GM12878 (cell line): ENCODE data around the gene RAD51B. TPM values are rescaled to one million over a fixed set of nuclear protein-coding genes. Genes with fewer than 3 reads are reported as not detected.

ENCODE experiments used
- ATAC-seq: fragments of 200-7000 bp; cut with Tn5 transposase; 3 replicates; pipeline ENCODE4 v1.9.1; 2020; ENCODE audit warnings: mild to moderate bottlenecking, moderate library complexity
- BruUV-seq: library from RNA; stranded (reverse); fragments of 400-500 nt; replicated peaks from 2 replicates; lab custom pipeline; 2021; lab: Mats Ljungman, UMichigan
- CTCF ChIA-PET: fragments of 300-600 bp; sonication (Branson Sonifier 250); formaldehyde crosslinking; extraction: SDS; loops from one replicate; lab custom pipeline; 2021; ENCODE audit warnings: inconsistent platforms; lab: Yijun Ruan, JAX
- POLR2A ChIA-PET: fragments of 350-600 bp; formaldehyde crosslinking; extraction: SDS; loops from one replicate; lab custom pipeline; 2021; ENCODE audit warnings: inconsistent platforms; lab: Charles Lee
- RAD21 ChIA-PET: fragments of 300-600 bp; sonication (Branson Sonifier 250); formaldehyde crosslinking; loops from one replicate; lab custom pipeline; 2023; ENCODE audit warnings: antibody characterized with exemption; ENCODE audit not compliant: unreplicated experiment; lab: Charles Lee
- SMC1A ChIA-PET: fragments of 300-600 bp; sonication (Branson Sonifier 250); formaldehyde crosslinking; loops from one replicate; lab custom pipeline; 2023; ENCODE audit not compliant: unreplicated experiment, uncharacterized antibody; lab: Charles Lee
- DNase-seq: peaks from one replicate; pipeline ENCODE4 v3.0.0-alpha.2; 2011; ENCODE audit warnings: low read depth, low spot score
- FAIRE-seq: peaks from 3 replicates; lab custom pipeline; 2011; peaks lifted over from hg19 to GRCh38; lab: Jason Lieb, UNC
- H2AFZ ChIP-seq: 2 replicates; pipeline ENCODE4 v1.6.0; 2011; ENCODE audit warnings: low read depth, low read length, control low read depth; ENCODE audit not compliant: control insufficient read depth
- H3K27ac ChIP-seq: 2 replicates; pipeline ENCODE4 v1.5.1; 2011; ENCODE audit warnings: control low read depth; ENCODE audit not compliant: control insufficient read depth, insufficient read depth
- H3K27me3 ChIP-seq, 2 experiments: replicated peaks in 1 of 2; 2 replicates each; pipeline versions ENCODE4 v1.6.0 to v1.6.1; 2011; ENCODE audit warnings: low read length in 1 of 2; ENCODE audit not compliant: control insufficient read depth in 2 of 2, insufficient read depth in 2 of 2
- H3K36me3 ChIP-seq, 2 experiments: 2 replicates each; pipeline ENCODE4 v1.5.1; 2011; ENCODE audit warnings: low read length in 1 of 2; ENCODE audit not compliant: control insufficient read depth in 2 of 2, insufficient read depth in 2 of 2
- H3K4me1 ChIP-seq: 2 replicates; pipeline ENCODE4 v1.6.1; 2011; ENCODE audit warnings: mild to moderate bottlenecking, low read length, moderate library complexity, mixed read lengths; ENCODE audit not compliant: control insufficient read depth, insufficient read depth
- H3K4me2 ChIP-seq: 2 replicates; pipeline ENCODE4 v1.6.0; 2011; ENCODE audit warnings: control low read depth; ENCODE audit not compliant: control insufficient read depth, insufficient read depth
- H3K4me3 ChIP-seq: fragments of 200-600 bp; sonication (generic); 2 replicates; pipeline ENCODE4 v1.5.1; 2016
- H3K79me2 ChIP-seq: 2 replicates; pipeline ENCODE4 v1.6.0; 2011; ENCODE audit warnings: low read length; ENCODE audit not compliant: control insufficient read depth, insufficient read depth
- H3K9ac ChIP-seq: 2 replicates; pipeline ENCODE4 v1.8.0; 2011; ENCODE audit warnings: low read length, control low read depth, mixed read lengths; ENCODE audit not compliant: control insufficient read depth, insufficient read depth
- H3K9me3 ChIP-seq: replicated peaks from 3 replicates; pipeline ENCODE4 v1.5.1; 2011; ENCODE audit warnings: mild to moderate bottlenecking, low read length; ENCODE audit not compliant: control insufficient read depth, insufficient read depth
- H4K20me1 ChIP-seq: 2 replicates; pipeline ENCODE4 v1.6.0; 2011; ENCODE audit not compliant: control insufficient read depth, insufficient read depth
- ASH2L ChIP-seq: fragments of 300-600, 200-600 bp; sonication (generic); IDR thresholded peaks from 2 replicates; pipeline ENCODE4 v1.6.1; 2017; ENCODE audit warnings: low read depth, mild to moderate bottlenecking, borderline replicate concordance
- BCL11A ChIP-seq: IDR thresholded peaks from 2 replicates; pipeline ENCODE4 v1.6.1; 2011; ENCODE audit warnings: low read depth, low read length
- BHLHE40 ChIP-seq, 2 experiments: fragments of 450-650 bp in 1 of 2; IDR thresholded peaks; 2 replicates each; pipeline ENCODE4 v1.6.1; 2011 to 2017; ENCODE audit warnings: low read depth in 2 of 2, borderline replicate concordance in 1 of 2, improper control_type of control experiment in 1 of 2, low read length in 1 of 2, mild to moderate bottlenecking in 1 of 2
- CBX3 ChIP-seq: fragments of 200-600 bp; sonication (generic); IDR thresholded peaks from 2 replicates; pipeline ENCODE4 v1.6.1; 2016; ENCODE audit warnings: low read depth, borderline replicate concordance
- CEBPB ChIP-seq, 2 experiments: fragments of 150-350 bp in 1 of 2; IDR thresholded peaks; 2 replicates each; pipeline ENCODE4 v1.6.1; 2012 to 2014; ENCODE audit warnings: low read depth in 2 of 2, low read length in 2 of 2, borderline replicate concordance in 1 of 2, inconsistent platforms in 1 of 2
- CHD1 ChIP-seq: IDR thresholded peaks from 2 replicates; pipeline ENCODE4 v1.6.1; 2012; ENCODE audit warnings: low read depth, low read length, improper control_type of control experiment
- ELK1 ChIP-seq: IDR thresholded peaks from 2 replicates; pipeline ENCODE4 v1.6.1; 2012; ENCODE audit warnings: low read depth, low read length, improper control_type of control experiment
- GABPA ChIP-seq: IDR thresholded peaks from 2 replicates; pipeline ENCODE4 v1.6.1; 2014; ENCODE audit warnings: antibody characterized with exemption, low read depth, mild to moderate bottlenecking, inconsistent platforms
- IKZF1 ChIP-seq: fragments of 450-650 bp; conservative IDR thresholded peaks from 2 replicates; pipeline ENCODE4 v1.6.1; 2017; ENCODE audit warnings: antibody characterized with exemption, mild to moderate bottlenecking
- IKZF2 ChIP-seq, 2 experiments: fragments of 450-650 bp; IDR thresholded peaks; 2 replicates each; pipeline ENCODE4 v1.6.1; 2017; ENCODE audit warnings: mild to moderate bottlenecking in 2 of 2, moderate library complexity in 2 of 2
- MEF2A ChIP-seq: IDR thresholded peaks from 2 replicates; pipeline ENCODE4 v1.6.1; 2011; ENCODE audit warnings: low read depth, mild to moderate bottlenecking, low read length, moderate library complexity; ENCODE audit not compliant: insufficient read depth
- MYC ChIP-seq: IDR thresholded peaks from 2 replicates; pipeline ENCODE4 v1.6.1; 2011; ENCODE audit warnings: mild to moderate bottlenecking, low read length, moderate library complexity, inconsistent platforms; ENCODE audit not compliant: insufficient read depth, insufficient replicate concordance, insufficient read length, severe bottlenecking
- RFX5 ChIP-seq: IDR thresholded peaks from 2 replicates; pipeline ENCODE4 v1.6.1; 2011; ENCODE audit warnings: low read depth, low read length, improper control_type of control experiment
- RUNX3 ChIP-seq: IDR thresholded peaks from 2 replicates; pipeline ENCODE4 v1.6.1; 2012; ENCODE audit warnings: low read length, inconsistent platforms
- SIN3A ChIP-seq: IDR thresholded peaks from 2 replicates; pipeline ENCODE4 v1.6.1; 2012; ENCODE audit warnings: low read depth, low read length, improper control_type of control experiment
- SMAD1 ChIP-seq: fragments of 450-650 bp; IDR thresholded peaks from 2 replicates; pipeline ENCODE4 v1.6.1; 2018; ENCODE audit warnings: mild to moderate bottlenecking, low read depth; ENCODE audit not compliant: partially characterized antibody
- SMARCA5 ChIP-seq: fragments of 450-650 bp; IDR thresholded peaks from 2 replicates; pipeline ENCODE4 v1.6.1; 2017; ENCODE audit warnings: mild to moderate bottlenecking
- SRF ChIP-seq, 2 experiments: IDR thresholded peaks; 2 replicates each; pipeline ENCODE4 v1.6.1; 2011; ENCODE audit warnings: low read depth in 2 of 2, low read length in 2 of 2, mild to moderate bottlenecking in 1 of 2, moderate library complexity in 1 of 2
- SUPT20H ChIP-seq: IDR thresholded peaks from 2 replicates; pipeline ENCODE4 v1.6.1; 2011; ENCODE audit warnings: low read depth, mild to moderate bottlenecking, low read length, moderate library complexity, borderline replicate concordance; ENCODE audit not compliant: control insufficient read depth
- WGBS: methylation state at CpG from one replicate; pipeline ENCODE4 v1.1.6; 2016; ENCODE audit warnings: low lambda C conversion rate; ENCODE audit not compliant: insufficient replicate concordance, insufficient coverage; ENCODE audit errors: missing lambda C conversion rate; 5-methylcytosine and 5-hydroxymethylcytosine counted together
- in situ Hi-C: fragments of 300-500 bp; cut with MboI; formaldehyde crosslinking; loops from 9 replicates; pipeline ENCODE4 v1.14.3; 2018; ENCODE audit warnings: mixed read lengths
- intact Hi-C: fragments of 100-400 bp; cut with micrococcal nuclease; formaldehyde crosslinking; loops from one replicate; pipeline ENCODE4 v1.14.2; 2022; ENCODE audit not compliant: unreplicated experiment
- polyA plus RNA-seq, 11 experiments: library from polyadenylated mRNA; depleted of rRNA in 4 of 11; unstranded in 6 of 11; stranded (reverse) in 5 of 11; fragments of >200 nt; fragmentation: Nextera tagmentation in 4 of 11; fragmentation: Illumina TruSeq in 1 of 11; extraction: Ambion mirVana in 4 of 11; extraction: Trizol in 1 of 11; gene quantifications; 1 replicate in 1 of 11; 2 replicates in 10 of 11; pipeline versions ENCODE4 v1.2.1 to v1.2.3, GENCODE V29; 2011 to 2016; ENCODE audit warnings: inconsistent platforms in 2 of 11, missing spikeins in 2 of 11, low read depth in 1 of 11
- total RNA-seq, 4 experiments: library from RNA; depleted of rRNA in 3 of 4; stranded (reverse); fragments of >200 nt in 3 of 4; fragmentation: Illumina TruSeq in 1 of 4; extraction: Trizol in 1 of 4; gene quantifications; 2 replicates each; pipeline versions ENCODE4 v1.2.1 to v1.2.3, GENCODE V29; 2013 to 2021
- TF ChIP-seq, protein P1 (sequence below): fragments of 450-650 bp; IDR thresholded peaks from 2 replicates; pipeline ENCODE4 v1.6.1; 2018; ENCODE audit warnings: mild to moderate bottlenecking, low read depth, moderate library complexity; ENCODE audit not compliant: partially characterized antibody

RAD51B gene
- total and polyA plus RNA-seq, 10 of the 15 experiments (the other 5 are each of a cell fraction or from before 2014, with no cell fraction given), result 9.8 to 26.8 (median 21.3) TPM

DNA sequence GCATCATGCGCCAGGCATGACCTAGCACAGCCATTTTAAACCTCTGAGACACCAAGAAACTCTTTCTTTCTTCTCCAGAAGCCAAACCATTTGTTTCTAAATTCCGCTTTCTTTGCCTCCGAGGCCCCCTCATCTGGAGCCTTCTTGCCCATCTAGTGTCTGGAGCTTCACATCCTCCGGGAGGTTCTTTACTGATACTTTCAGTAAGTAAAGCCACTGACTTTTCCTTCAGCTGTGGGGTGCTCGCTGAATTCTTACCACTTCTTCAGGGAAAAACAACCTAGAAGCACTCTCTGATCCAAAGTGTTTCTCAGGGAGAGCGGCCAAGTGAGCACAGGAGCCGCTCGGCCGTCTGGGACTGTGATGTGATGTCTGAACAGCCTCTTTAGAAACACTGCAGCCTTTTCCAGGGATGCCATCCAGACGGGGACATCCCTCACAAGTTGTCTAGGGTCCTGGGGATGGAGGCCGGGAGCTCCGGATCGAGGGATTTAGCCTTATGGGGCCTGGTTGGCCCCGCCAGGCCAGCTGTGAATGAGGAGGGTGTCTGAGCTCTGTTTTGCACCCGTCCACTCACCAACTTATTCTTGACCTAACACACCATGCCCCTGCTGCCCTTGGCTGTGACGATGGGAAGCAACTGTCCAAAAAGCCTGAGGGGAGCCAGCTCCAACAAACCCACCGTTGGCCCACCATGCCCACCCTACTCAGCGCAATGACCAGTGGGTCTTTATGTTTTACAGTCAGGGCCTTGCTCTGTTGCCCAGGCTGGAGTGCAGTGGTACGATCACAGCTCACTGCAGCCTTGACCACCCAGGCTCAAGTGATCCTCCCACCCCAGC is 812.7 kb downstream of the RAD51B start:
- Histone ChIP-seq H3K4me2 (no peak overlapping the region), H3K79me2 (no peaks in the 10 kb centered on the region), H2AFZ (no peak overlapping the region), H3K36me3 (no peaks in the 10 kb centered on the region), H3K9ac (no peak overlapping the region), H4K20me1 (no peaks in the 10 kb centered on the region), H3K27ac (no peak overlapping the region), H3K4me3 (no peak overlapping the region), H3K27me3 (no peaks in the 10 kb centered on the region; a peak in 1 of 4 replicates), H3K9me3 (no peaks in the 10 kb centered on the region; the same call in 2 of the 3 replicates), H3K4me1 (peaks cover 4% of the 10 kb centered on the region; the same call in 1 of the 2 replicates)
- in situ Hi-C loops, result no loop called here
- FAIRE-seq (no peak), ATAC-seq (no peak), DNase-seq (no peak)
- 73% methylated on average over 18 of the region's 19 CpGs for WGBS
- no TSS peak for BruUV-seq
- ChIA-PET CTCF (no interaction called here), RAD21 (interaction anchor here (0.7 kb wide), 1 partner anchor 45 kb away, joined by 4 read pairs; no protein-coding TSS in a partner anchor), POLR2A (interaction anchor here (0.6 to 0.7 kb wide), 2 partner anchors 955 to 1384 kb away, joined by 7 to 8 read pairs; no protein-coding TSS in a partner anchor), SMC1A (interaction anchor here (1.4 kb wide), 1 partner anchor 126 kb away, joined by 3 read pairs; no protein-coding TSS in a partner anchor)
- TF ChIP-seq MYC (no peak), GABPA (no peak), MEF2A (no peak), SMARCA5 (no peak), SIN3A (no peak), BCL11A (no peak), SRF (IDR thresholded peaks at IDR 0.05; ENCODE audit: low read depth in 2 of 2, low read length in 2 of 2) (no peak), ELK1 (no peak), IKZF2 (IDR thresholded peaks at IDR 0.05) (no peak), RFX5 (no peak), BHLHE40 (IDR thresholded peaks at IDR 0.05; ENCODE audit: borderline replicate concordance in 1 of 2, low read depth in 2 of 2, low read length in 1 of 2) (no peak), CHD1 (no peak), IKZF1 (no peak), CBX3 (no peak), SMAD1 (no peak), RUNX3 (no peak), ASH2L (no peak), SUPT20H (no peak), CEBPB (IDR thresholded peaks at IDR 0.05; ENCODE audit: borderline replicate concordance in 1 of 2, low read depth in 2 of 2, low read length in 2 of 2) (no peak)
- TF ChIP-seq, protein P1, sequence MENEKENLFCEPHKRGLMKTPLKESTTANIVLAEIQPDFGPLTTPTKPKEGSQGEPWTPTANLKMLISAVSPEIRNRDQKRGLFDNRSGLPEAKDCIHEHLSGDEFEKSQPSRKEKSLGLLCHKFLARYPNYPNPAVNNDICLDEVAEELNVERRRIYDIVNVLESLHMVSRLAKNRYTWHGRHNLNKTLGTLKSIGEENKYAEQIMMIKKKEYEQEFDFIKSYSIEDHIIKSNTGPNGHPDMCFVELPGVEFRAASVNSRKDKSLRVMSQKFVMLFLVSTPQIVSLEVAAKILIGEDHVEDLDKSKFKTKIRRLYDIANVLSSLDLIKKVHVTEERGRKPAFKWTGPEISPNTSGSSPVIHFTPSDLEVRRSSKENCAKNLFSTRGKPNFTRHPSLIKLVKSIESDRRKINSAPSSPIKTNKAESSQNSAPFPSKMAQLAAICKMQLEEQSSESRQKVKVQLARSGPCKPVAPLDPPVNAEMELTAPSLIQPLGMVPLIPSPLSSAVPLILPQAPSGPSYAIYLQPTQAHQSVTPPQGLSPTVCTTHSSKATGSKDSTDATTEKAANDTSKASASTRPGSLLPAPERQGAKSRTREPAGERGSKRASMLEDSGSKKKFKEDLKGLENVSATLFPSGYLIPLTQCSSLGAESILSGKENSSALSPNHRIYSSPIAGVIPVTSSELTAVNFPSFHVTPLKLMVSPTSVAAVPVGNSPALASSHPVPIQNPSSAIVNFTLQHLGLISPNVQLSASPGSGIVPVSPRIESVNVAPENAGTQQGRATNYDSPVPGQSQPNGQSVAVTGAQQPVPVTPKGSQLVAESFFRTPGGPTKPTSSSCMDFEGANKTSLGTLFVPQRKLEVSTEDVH, result no peak
- intact Hi-C loops, result no loop called here
